Measurements from ENCODE around the gene HS3ST5.
"Not testable (repeated sequence)": the region's sequence is repeated elsewhere in the genome, so short reads cannot be mapped to it uniquely, and the experiment has no call there.

HS3ST5 gene

GRCh38 chr6:114274836-114275235 lies 68.0 kb downstream of the HS3ST5 start:
- DNase-seq (ENCODE audit: low read depth), result no peak

- DNase-seq (ENCODE audit: low read depth), result no peak
Measured at GRCh38 chr6:114272582-114272981, 70.2 kb downstream of the HS3ST5 start.

- DNase-seq (ENCODE audit: low read depth), result no peak
Measured at GRCh38 chr6:114271405-114271804, 71.4 kb downstream of the HS3ST5 start.

GRCh38 chr6:114267897-114268296 lies 74.9 kb downstream of the HS3ST5 start:
- no peak for DNase-seq (ENCODE audit: low read depth)

- no peak for DNase-seq (ENCODE audit: low read depth)
Measured at GRCh38 chr6:114260810-114261209, 82.0 kb downstream of the HS3ST5 start.

- DNase-seq (ENCODE audit: low read depth), result no peak
Measured at GRCh38 chr6:114258376-114258775, 84.4 kb downstream of the HS3ST5 start.

GRCh38 chr6:114253431-114253830 lies 89.4 kb downstream of the HS3ST5 start:
- no peak for DNase-seq (ENCODE audit: low read depth)

GRCh38 chr6:114249522-114249921 lies 93.3 kb downstream of the HS3ST5 start:
- no peak for DNase-seq (ENCODE audit: low read depth)

GRCh38 chr6:114247101-114247500 lies 95.7 kb downstream of the HS3ST5 start:
- no peak for DNase-seq (ENCODE audit: low read depth)

GRCh38 chr6:114240796-114241195 lies 102.0 kb downstream of the HS3ST5 start:
- no peak for DNase-seq (ENCODE audit: low read depth)

- no peak for DNase-seq (ENCODE audit: low read depth)
Measured at GRCh38 chr6:114228675-114229074, 114.1 kb downstream of the HS3ST5 start.

- no peak for DNase-seq (ENCODE audit: low read depth)
Measured at GRCh38 chr6:114227944-114228468, 114.8 kb downstream of the HS3ST5 start.

GRCh38 chr6:114220241-114220640 lies 122.6 kb downstream of the HS3ST5 start:
- DNase-seq (ENCODE audit: low read depth), result no peak

- no peak for DNase-seq (ENCODE audit: low read depth)
Measured at GRCh38 chr6:114218437-114219340, 124.1 kb downstream of the HS3ST5 start.

GRCh38 chr6:114217996-114218395 lies 124.8 kb downstream of the HS3ST5 start:
- not testable (repeated sequence) for DNase-seq (ENCODE audit: low read depth)

- DNase-seq (ENCODE audit: low read depth), result no peak
Measured at GRCh38 chr6:114216789-114217467, 125.9 kb downstream of the HS3ST5 start.

GRCh38 chr6:114210467-114210866 lies 132.4 kb downstream of the HS3ST5 start:
- no peak for DNase-seq (ENCODE audit: low read depth)

- DNase-seq (ENCODE audit: low read depth), result no peak
Measured at GRCh38 chr6:114203460-114203859, 139.4 kb downstream of the HS3ST5 start.

- DNase-seq (ENCODE audit: low read depth), result no peak
Measured at GRCh38 chr6:114202389-114202788, 140.4 kb downstream of the HS3ST5 start.

- DNase-seq (ENCODE audit: low read depth), result no peak
Measured at GRCh38 chr6:114200891-114201290, 141.9 kb downstream of the HS3ST5 start.

- no peak for DNase-seq (ENCODE audit: low read depth)
Measured at GRCh38 chr6:114195631-114196403, 147.0 kb downstream of the HS3ST5 start.

- no peak for DNase-seq (ENCODE audit: low read depth)
Measured at GRCh38 chr6:114195027-114195365, 147.8 kb downstream of the HS3ST5 start.
